ENCODE data around the gene TMEM59L. TPM values are rescaled to one million over a fixed set of nuclear protein-coding genes. Genes with fewer than 3 reads are reported as not detected.

The TMEM59L gene
- total and polyA plus RNA-seq, 2 of the 13 experiments (the other 11 are each of a cell fraction or from before 2014, with no cell fraction given) = 0.97 to 5.5 TPM

DNA sequence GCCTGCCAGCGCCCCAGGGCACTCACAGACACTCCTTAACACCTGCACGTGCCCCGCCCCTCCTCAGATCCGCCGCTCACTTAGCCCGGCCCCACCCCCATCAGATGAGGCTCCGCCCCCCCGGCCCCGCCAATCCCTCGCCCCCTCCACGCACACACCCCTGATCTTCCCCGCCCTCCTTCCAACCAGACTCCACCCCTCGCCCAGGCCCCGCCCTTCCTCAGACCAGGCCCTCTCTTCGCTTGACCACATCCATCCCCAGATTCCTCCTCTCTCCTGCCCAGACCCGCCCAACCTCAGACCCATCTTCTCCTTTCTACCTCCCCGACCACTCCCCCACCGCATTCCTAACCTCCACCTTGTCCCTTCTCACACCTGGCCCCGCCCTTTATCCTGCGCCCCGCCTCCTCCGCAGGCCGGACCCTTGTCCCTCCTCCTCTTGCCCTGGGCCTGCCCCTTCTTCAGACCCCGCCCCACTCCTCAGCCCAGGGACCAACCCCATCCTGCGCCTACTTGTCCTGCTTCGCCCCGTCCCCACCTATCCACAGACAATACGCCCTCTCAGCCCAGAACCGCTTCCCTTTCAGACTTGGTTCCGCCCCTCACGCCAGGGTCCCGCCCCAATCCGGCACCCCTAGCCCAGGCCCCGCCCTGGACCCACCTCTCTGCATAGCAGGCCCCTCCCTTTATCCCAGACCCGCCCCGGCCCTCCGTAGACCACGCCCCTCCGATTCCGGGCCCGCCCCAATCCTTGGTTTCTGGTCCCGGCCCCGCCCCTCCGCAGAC lies 23.7 kb downstream of the TMEM59L start (continued):
- TF ChIP-seq, protein P1, sequence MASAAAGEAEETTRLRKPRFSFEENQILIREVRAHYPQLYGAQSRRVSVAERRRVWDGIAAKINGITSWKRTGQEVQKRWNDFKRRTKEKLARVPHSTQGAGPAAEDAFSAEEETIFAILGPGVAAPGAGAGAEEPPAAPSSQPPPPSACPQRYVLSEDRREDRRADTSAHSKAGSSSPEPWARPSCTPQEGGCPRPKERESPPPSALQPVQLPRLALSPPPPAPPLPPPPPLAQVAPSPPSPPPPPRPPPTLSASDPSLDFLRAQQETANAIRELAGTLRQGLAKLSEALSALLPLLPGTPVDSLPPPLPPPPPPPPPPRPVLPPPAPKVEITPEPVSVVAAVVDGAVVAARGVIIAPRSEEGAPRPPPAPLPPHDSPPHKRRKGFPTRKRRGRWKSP (CRISPR knock-in tag; IDR thresholded peaks at IDR 0.05) = 0 out of 2 replicates have a peak, but pooled peaks have one; percentile 2
- peak; percentile 60; the same call in 1 of the 2 replicates for TF ChIP-seq MAZ (IDR thresholded peaks at IDR 0.05; ENCODE audit: borderline replicate concordance, low read depth, low read length)
- no peak; the same call in 1 of the 2 replicates for TF ChIP-seq MAZ (CRISPR knock-in tag; IDR thresholded peaks at IDR 0.05; ENCODE audit: low read depth)
- no peak for TF ChIP-seq SOX6 (IDR thresholded peaks at IDR 0.05)
- 0 out of 2 replicates have a peak, but pooled peaks have one; percentile 25 for TF ChIP-seq SOX6 (CRISPR knock-in tag; IDR thresholded peaks at IDR 0.05)
- TF ChIP-seq SP1 (IDR thresholded peaks at IDR 0.05) = peak; percentile 98
- peak; percentile 79 for TF ChIP-seq SP1 (CRISPR knock-in tag; IDR thresholded peaks at IDR 0.05)
- no peak for TF ChIP-seq FOXA1 (IDR thresholded peaks at IDR 0.05)
- no peak for TF ChIP-seq FOXA1 (CRISPR knock-in tag; IDR thresholded peaks at IDR 0.05)
- no peak for TF ChIP-seq ZNF512 (CRISPR knock-in tag; IDR thresholded peaks at IDR 0.05)
- peak; percentile 68; the same call in 1 of the 2 replicates for TF ChIP-seq BHLHE40 (IDR thresholded peaks at IDR 0.05; ENCODE audit: low read length)
- peak; percentile 9 for TF ChIP-seq XRCC5 (optimal IDR thresholded peaks at IDR 0.05; ENCODE audit: low read length)
- no peak for TF ChIP-seq ZNF234 (CRISPR knock-in tag; conservative IDR thresholded peaks at IDR 0.05)
- TF ChIP-seq, protein P2, sequence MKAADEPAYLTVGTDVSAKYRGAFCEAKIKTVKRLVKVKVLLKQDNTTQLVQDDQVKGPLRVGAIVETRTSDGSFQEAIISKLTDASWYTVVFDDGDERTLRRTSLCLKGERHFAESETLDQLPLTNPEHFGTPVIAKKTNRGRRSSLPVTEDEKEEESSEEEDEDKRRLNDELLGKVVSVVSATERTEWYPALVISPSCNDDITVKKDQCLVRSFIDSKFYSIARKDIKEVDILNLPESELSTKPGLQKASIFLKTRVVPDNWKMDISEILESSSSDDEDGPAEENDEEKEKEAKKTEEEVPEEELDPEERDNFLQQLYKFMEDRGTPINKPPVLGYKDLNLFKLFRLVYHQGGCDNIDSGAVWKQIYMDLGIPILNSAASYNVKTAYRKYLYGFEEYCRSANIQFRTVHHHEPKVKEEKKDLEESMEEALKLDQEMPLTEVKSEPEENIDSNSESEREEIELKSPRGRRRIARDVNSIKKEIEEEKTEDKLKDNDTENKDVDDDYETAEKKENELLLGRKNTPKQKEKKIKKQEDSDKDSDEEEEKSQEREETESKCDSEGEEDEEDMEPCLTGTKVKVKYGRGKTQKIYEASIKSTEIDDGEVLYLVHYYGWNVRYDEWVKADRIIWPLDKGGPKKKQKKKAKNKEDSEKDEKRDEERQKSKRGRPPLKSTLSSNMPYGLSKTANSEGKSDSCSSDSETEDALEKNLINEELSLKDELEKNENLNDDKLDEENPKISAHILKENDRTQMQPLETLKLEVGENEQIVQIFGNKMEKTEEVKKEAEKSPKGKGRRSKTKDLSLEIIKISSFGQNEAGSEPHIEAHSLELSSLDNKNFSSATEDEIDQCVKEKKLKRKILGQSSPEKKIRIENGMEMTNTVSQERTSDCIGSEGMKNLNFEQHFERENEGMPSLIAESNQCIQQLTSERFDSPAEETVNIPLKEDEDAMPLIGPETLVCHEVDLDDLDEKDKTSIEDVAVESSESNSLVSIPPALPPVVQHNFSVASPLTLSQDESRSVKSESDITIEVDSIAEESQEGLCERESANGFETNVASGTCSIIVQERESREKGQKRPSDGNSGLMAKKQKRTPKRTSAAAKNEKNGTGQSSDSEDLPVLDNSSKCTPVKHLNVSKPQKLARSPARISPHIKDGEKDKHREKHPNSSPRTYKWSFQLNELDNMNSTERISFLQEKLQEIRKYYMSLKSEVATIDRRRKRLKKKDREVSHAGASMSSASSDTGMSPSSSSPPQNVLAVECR (CRISPR knock-in tag; IDR thresholded peaks at IDR 0.05; ENCODE audit: borderline replicate concordance) = no peak; the same call in 1 of the 2 replicates
- 0 out of 2 replicates have a peak, but pooled peaks have one; percentile 46 for TF ChIP-seq MAX (IDR thresholded peaks at IDR 0.05)
- TF ChIP-seq EZH2 (conservative IDR thresholded peaks at IDR 0.05; ENCODE audit: low read depth, low read length) = no peak
- peak; percentile 77 for TF ChIP-seq HNRNPLL (IDR thresholded peaks at IDR 0.05; ENCODE audit: low read depth, low read length, poor library complexity, severe bottlenecking)
- peak; percentile 65; the same call in 1 of the 2 replicates for TF ChIP-seq TBX3 (IDR thresholded peaks at IDR 0.05; ENCODE audit: borderline replicate concordance)
- peak; percentile 43; the same call in 1 of the 2 replicates for TF ChIP-seq NFYB (CRISPR knock-in tag; IDR thresholded peaks at IDR 0.05)
- TF ChIP-seq HOXA3 (CRISPR knock-in tag; IDR thresholded peaks at IDR 0.05) = no peak
- peak; percentile 27; the same call in 1 of the 2 replicates for TF ChIP-seq NCOR1 (IDR thresholded peaks at IDR 0.05; ENCODE audit: borderline replicate concordance, low read length)
- TF ChIP-seq PLRG1 (conservative IDR thresholded peaks at IDR 0.05) = no peak
- TF ChIP-seq CEBPG (CRISPR knock-in tag; IDR thresholded peaks at IDR 0.05) = no peak
- TF ChIP-seq DRAP1 (CRISPR knock-in tag; IDR thresholded peaks at IDR 0.05) = peak; percentile 61
